ENCODE data around the gene TRIM33.

Gene TRIM33

DNA sequence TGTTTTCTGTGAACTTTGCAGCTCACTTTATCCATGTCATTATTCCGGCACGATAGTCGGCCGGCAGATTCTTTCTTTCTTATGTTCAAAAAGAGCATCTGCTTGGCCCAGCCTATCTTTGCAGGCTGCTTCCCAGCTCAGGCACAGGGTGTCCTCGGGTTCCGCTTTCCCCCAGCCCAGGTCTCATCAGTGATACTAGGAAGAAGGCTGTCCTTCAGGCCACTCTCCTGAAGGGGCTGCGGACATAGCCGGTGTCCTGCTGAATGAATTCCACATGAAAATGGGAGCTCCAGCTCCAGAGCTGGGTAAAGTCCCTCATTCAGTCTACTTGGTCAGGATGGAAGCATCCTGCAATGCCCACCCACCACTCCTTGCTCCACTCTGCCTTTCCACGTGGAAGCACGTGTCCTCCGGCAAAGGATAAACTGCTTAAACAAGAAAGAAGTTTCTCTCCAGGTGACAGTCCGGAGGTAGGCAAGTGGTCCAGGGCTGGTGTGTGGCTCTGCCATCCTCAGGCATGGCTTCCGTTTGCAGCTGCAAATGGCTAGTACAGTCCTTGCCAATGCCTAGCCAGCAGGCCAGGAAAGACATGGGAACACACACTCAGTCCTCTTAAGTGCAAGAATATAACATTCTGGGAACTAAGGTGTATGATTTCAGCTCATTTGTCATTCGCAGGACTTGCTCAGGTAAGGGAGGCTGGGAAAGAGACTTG is 161.0 kb downstream of the TRIM33 start:
- DNase-seq (ENCODE audit: low read depth in 2 of 2): no peak

DNA sequence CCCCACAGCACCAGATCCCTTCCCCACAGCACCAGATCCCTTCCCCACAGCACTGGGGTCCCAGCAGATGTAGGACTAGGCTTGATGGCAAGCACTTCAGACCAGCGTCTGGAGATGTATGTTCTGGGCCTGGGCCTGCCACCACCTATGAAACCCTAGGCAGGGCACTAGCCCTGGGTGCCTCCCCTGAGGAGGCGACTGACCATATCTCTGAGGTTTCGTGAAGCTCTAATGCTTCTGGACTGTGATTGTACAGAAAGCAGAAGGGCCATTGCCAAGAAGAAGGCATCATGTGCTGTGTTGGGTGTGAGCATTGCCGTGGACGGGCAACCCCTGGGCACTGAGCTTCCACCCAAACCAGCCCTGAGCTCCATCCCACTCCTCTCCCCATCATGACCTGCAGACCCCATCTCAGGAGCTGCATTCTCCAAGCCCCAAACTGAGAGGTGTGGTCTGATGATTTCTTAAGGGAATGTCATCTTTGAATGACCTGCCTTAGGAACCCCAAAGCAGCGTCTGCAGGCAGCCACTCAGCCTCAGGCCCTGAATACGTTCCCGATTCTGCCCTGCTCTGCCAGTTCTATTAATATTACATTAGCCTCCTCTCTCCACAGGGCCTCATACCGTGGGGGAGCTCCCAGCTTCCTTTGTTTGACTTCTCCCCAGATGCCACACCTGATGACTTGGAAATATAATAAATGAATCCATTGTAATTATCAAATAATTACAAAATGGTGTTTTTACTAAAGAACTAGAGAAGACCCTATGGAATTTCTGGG is 163.4 kb downstream of the TRIM33 start:
- DNase-seq (ENCODE audit: low read depth in 2 of 2): no peak

DNA sequence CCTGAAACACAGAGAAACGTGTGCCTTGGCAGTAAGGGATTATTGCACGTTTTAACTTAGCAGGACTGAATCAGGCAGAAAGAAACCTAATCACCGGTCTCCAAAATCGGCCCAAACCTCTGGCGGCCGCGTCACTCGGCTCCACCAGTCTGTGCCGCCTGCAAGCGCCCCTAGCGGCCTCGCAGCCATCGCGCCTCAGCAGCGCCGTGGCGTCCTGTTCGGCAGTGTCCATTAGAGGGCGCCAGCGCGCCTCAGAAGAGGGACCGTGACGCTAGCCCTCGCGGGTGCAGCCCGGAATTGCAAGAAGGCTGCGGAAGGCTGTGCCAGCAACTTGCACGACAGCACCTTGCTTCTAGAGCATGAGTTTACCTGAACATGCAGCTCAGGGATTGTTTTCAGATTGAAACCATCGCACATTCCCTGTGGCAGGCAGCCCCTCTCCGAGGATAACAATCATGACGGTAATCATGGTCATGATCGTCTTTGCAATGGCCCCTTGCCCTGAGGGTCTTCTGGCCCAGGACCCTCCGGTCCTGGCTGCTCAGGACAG is 164.4 kb downstream of the TRIM33 start:
- DNase-seq (ENCODE audit: low read depth in 2 of 2): peak; percentile 95 to 96

DNA sequence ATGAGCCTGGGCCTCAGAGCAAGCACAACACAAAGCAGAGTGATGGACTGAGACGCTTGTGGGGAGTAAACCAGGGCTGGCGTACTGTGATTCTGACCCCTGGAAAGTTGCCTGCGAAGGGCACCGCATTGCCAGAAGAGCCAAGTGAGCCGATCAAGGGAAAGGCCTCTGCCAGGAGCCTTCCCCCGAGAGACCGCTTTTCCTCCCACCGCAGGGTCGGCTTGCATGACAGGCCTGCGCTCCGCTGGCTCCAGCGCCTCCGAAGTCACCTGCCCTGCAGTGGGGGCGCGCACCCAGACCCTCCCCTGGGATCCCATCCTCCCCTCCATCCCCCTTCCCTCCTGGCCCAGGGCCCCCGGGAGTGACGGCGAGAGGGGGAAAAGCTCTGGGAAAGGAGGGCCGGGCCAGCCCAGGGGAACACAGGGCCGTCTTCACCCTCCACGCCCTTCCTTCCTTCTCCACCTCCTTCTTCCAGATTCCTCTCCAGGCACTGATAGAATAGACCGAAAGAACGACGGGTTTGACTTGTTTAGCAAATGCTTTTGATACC is 165.0 kb downstream of the TRIM33 start:
- DNase-seq (ENCODE audit: low read depth in 2 of 2): no peak

DNA sequence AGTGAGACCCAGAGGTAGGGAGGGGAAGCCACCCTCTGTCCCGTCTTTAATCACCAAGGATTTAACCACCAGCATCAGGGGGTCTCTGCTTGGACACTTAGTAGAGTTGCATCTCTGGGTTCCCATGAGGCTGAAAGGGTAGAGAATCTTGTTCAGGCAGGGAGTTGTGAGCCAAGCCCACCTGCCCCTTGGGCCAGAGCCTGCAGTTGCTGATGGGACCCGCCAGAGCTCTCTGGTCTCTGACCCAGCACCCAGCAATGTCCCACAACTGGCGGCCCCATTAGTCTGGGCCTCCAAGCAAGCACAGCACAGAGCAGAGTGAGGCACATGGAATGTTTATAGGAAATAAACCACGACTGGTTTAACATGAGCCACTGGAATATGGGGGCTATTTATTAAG is 166.3 kb downstream of the TRIM33 start:
- DNase-seq (ENCODE audit: low read depth in 2 of 2): no peak

Data from activated CD4-positive, alpha-beta T cell treated with anti-CD3 and anti-CD28 coated beads for 24 hours (primary cell).